PFSK-1 (cell line): ENCODE results near the gene KCNJ16.

Experiments
- FOXP2 ChIP-seq: optimal IDR thresholded peaks from 2 replicates; pipeline ENCODE3; 2011; ENCODE audit warnings: borderline replicate concordance, control low read depth, inconsistent platforms; ENCODE audit not compliant: insufficient read depth; ENCODE audit errors: extremely low read length, extremely low read depth
- POLR2AphosphoS5 ChIP-seq: IDR thresholded peaks from 2 replicates; pipeline ENCODE4 v1.6.1; 2012; ENCODE audit warnings: low read depth, mild to moderate bottlenecking, control low read depth, low read length, moderate library complexity
- REST ChIP-seq, 2 experiments: IDR thresholded peaks; 2 replicates each; pipeline versions ENCODE4 v1.6.1 to v1.8.0; 2011 to 2012; ENCODE audit warnings: low read depth in 2 of 2, low read length in 2 of 2, control low read depth in 1 of 2, inconsistent platforms in 1 of 2, mild to moderate bottlenecking in 1 of 2, moderate library complexity in 1 of 2; ENCODE audit not compliant: insufficient read depth in 1 of 2
- SIN3A ChIP-seq: IDR thresholded peaks from 2 replicates; pipeline ENCODE4 v1.6.1; 2012; ENCODE audit warnings: mild to moderate bottlenecking, low read length, moderate library complexity, borderline replicate concordance; ENCODE audit not compliant: insufficient read depth
- TAF1 ChIP-seq: IDR thresholded peaks from 2 replicates; pipeline ENCODE4 v1.6.1; 2012; ENCODE audit warnings: low read length, control low read depth, borderline replicate concordance; ENCODE audit not compliant: insufficient read depth

Gene KCNJ16

GRCh38 chr17:70071620-70072019 lies 3.4 kb upstream of the KCNJ16 start:
- no peak for TF ChIP-seq SIN3A
- TF ChIP-seq FOXP2, result no peak
- no peak for TF ChIP-seq TAF1
- no peak for TF ChIP-seq REST (IDR thresholded peaks at IDR 0.05; ENCODE audit: insufficient read depth in 1 of 2, low read depth in 2 of 2, low read length in 2 of 2)
- TF ChIP-seq POLR2AphosphoS5, result no peak

- TF ChIP-seq POLR2AphosphoS5 (no peak), SIN3A (no peak), REST (IDR thresholded peaks at IDR 0.05; ENCODE audit: insufficient read depth in 1 of 2, low read depth in 2 of 2, low read length in 2 of 2) (no peak), FOXP2 (no peak), TAF1 (no peak)
Measured at GRCh38 chr17:70072546-70073309, 2.3 kb upstream of the KCNJ16 start.

GRCh38 chr17:70073310-70073709 lies 1.7 kb upstream of the KCNJ16 start:
- TF ChIP-seq REST (IDR thresholded peaks at IDR 0.05; ENCODE audit: insufficient read depth in 1 of 2, low read depth in 2 of 2, low read length in 2 of 2) (no peak), POLR2AphosphoS5 (no peak), TAF1 (no peak), SIN3A (no peak), FOXP2 (no peak)

- TF ChIP-seq SIN3A, result no peak
- no peak for TF ChIP-seq REST (IDR thresholded peaks at IDR 0.05; ENCODE audit: insufficient read depth in 1 of 2, low read depth in 2 of 2, low read length in 2 of 2)
- TF ChIP-seq POLR2AphosphoS5, result no peak
- no peak for TF ChIP-seq FOXP2
- TF ChIP-seq TAF1, result no peak
Measured at GRCh38 chr17:70073799-70074198, 1.2 kb upstream of the KCNJ16 start.
